HL-60 (cell line): Measurements from ENCODE around the gene SPIRE2.

ENCODE experiments used
- CTCF ChIP-seq: IDR thresholded peaks from one replicate; pipeline ENCODE4 v1.5.1; 2011; ENCODE audit warnings: low read length, control low read depth, inconsistent platforms; ENCODE audit not compliant: insufficient read depth
- GABPA ChIP-seq: IDR thresholded peaks from 2 replicates; pipeline ENCODE4 v1.6.1; 2012; ENCODE audit warnings: low read depth
- POLR2AphosphoS5 ChIP-seq: IDR thresholded peaks from 2 replicates; pipeline ENCODE4 v1.6.1; 2012; ENCODE audit warnings: low read depth
- TF ChIP-seq, protein P1 (sequence below): IDR thresholded peaks from 2 replicates; pipeline ENCODE4 v1.6.1; 2012; ENCODE audit warnings: low read depth; ENCODE audit not compliant: insufficient replicate concordance

- TF ChIP-seq CTCF (no peak), POLR2AphosphoS5 (no peak), GABPA (no peak)
- TF ChIP-seq, protein P1, sequence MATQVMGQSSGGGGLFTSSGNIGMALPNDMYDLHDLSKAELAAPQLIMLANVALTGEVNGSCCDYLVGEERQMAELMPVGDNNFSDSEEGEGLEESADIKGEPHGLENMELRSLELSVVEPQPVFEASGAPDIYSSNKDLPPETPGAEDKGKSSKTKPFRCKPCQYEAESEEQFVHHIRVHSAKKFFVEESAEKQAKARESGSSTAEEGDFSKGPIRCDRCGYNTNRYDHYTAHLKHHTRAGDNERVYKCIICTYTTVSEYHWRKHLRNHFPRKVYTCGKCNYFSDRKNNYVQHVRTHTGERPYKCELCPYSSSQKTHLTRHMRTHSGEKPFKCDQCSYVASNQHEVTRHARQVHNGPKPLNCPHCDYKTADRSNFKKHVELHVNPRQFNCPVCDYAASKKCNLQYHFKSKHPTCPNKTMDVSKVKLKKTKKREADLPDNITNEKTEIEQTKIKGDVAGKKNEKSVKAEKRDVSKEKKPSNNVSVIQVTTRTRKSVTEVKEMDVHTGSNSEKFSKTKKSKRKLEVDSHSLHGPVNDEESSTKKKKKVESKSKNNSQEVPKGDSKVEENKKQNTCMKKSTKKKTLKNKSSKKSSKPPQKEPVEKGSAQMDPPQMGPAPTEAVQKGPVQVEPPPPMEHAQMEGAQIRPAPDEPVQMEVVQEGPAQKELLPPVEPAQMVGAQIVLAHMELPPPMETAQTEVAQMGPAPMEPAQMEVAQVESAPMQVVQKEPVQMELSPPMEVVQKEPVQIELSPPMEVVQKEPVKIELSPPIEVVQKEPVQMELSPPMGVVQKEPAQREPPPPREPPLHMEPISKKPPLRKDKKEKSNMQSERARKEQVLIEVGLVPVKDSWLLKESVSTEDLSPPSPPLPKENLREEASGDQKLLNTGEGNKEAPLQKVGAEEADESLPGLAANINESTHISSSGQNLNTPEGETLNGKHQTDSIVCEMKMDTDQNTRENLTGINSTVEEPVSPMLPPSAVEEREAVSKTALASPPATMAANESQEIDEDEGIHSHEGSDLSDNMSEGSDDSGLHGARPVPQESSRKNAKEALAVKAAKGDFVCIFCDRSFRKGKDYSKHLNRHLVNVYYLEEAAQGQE: no peak
Measured at GRCh38 chr16:89859615-89860007, 31.3 kb downstream of the SPIRE2 start.
